AG04450 (cell line): ENCODE measurements around the gene PSMD1. TPM values are rescaled to one million over a fixed set of nuclear protein-coding genes. Genes with fewer than 3 reads are reported as not detected.

Experiments
- CTCF ChIA-PET: fragments of 300-600, 350-600 bp; formaldehyde crosslinking; extraction: SDS; loops from one replicate; lab custom pipeline; 2022; ENCODE audit warnings: antibody characterized with exemption, inconsistent platforms; lab: Charles Lee
- POLR2A ChIA-PET: fragments of 350-600 bp; formaldehyde crosslinking; extraction: SDS; loops from one replicate; lab custom pipeline; 2021; ENCODE audit warnings: antibody characterized with exemption, inconsistent platforms; lab: Yijun Ruan, JAX
- DNase-seq: peaks from one replicate; pipeline ENCODE4 v3.0.0-alpha.2; 2011; ENCODE audit warnings: low read depth, low spot score
- H3K27ac ChIP-seq: one replicate; pipeline ENCODE4 v1.5.1; 2012; ENCODE audit warnings: low read depth, low read length, control low read depth
- H3K27me3 ChIP-seq: one replicate; pipeline ENCODE4 v1.6.0; 2012; ENCODE audit warnings: low read length; ENCODE audit not compliant: control insufficient read depth, insufficient read depth
- H3K4me3 ChIP-seq: 2 replicates; pipeline ENCODE4 v1.5.1; 2011; ENCODE audit warnings: mild to moderate bottlenecking, low read depth, low read length, control low read depth
- H3K9me3 ChIP-seq: 2 replicates; pipeline ENCODE4 v1.5.1; 2012; ENCODE audit warnings: low read length; ENCODE audit not compliant: control insufficient read depth, insufficient read depth
- polyA plus RNA-seq: library from polyadenylated mRNA; depleted of rRNA; stranded (reverse); fragments of >200 nt; gene quantifications from 2 replicates; pipeline ENCODE4 v1.2.3, GENCODE V29; 2011
- TF ChIP-seq, protein P1 (sequence below): IDR thresholded peaks from 2 replicates; pipeline ENCODE4 v1.5.1; 2011; ENCODE audit warnings: low read depth, low read length, control low read depth, inconsistent platforms

Gene PSMD1
- polyA plus RNA-seq, 1 experiment, result 211 TPM

DNA sequence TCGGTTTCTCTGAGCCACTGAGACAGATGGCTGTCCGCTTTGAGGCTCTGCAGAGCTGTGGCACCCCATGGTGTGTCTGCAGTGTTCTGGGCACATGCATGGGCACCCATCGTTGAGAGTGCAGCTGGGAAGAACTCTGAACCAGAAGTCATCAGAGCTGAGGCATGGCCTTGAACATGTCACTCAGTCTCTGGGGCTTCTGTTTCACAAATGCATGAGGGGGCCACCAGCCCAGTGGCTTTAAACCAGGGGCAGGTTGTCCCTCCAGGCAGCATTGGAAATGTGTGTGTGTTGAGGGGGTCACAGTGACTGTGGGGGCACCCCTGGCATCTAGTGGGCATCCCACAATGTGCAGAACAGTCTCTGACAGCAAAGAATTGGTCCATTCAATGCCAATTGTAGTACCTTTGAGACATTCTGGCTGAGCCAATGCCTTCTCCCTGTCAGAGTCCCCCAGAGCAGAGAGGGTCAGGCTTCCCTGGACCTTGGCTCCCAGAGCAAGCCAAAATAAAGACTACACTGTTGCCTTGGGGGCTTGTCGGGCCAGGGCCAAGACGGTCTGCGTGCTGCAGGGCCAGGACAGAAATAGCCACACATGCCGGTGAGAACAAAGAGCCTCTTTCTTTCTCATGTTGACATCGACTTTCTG is 9.3 kb upstream of the PSMD1 start:
- no peak for DNase-seq
- no peak overlapping the region for H3K4me3 ChIP-seq
- no peak overlapping the region for H3K27ac ChIP-seq
- ChIA-PET CTCF (no interaction called here), POLR2A (no interaction called here)
- TF ChIP-seq, protein P1, sequence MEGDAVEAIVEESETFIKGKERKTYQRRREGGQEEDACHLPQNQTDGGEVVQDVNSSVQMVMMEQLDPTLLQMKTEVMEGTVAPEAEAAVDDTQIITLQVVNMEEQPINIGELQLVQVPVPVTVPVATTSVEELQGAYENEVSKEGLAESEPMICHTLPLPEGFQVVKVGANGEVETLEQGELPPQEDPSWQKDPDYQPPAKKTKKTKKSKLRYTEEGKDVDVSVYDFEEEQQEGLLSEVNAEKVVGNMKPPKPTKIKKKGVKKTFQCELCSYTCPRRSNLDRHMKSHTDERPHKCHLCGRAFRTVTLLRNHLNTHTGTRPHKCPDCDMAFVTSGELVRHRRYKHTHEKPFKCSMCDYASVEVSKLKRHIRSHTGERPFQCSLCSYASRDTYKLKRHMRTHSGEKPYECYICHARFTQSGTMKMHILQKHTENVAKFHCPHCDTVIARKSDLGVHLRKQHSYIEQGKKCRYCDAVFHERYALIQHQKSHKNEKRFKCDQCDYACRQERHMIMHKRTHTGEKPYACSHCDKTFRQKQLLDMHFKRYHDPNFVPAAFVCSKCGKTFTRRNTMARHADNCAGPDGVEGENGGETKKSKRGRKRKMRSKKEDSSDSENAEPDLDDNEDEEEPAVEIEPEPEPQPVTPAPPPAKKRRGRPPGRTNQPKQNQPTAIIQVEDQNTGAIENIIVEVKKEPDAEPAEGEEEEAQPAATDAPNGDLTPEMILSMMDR, result no peak
- H3K9me3 ChIP-seq, result no peaks in the 10 kb centered on the region
- peaks cover 34% of the 10 kb centered on the region for H3K27me3 ChIP-seq

DNA sequence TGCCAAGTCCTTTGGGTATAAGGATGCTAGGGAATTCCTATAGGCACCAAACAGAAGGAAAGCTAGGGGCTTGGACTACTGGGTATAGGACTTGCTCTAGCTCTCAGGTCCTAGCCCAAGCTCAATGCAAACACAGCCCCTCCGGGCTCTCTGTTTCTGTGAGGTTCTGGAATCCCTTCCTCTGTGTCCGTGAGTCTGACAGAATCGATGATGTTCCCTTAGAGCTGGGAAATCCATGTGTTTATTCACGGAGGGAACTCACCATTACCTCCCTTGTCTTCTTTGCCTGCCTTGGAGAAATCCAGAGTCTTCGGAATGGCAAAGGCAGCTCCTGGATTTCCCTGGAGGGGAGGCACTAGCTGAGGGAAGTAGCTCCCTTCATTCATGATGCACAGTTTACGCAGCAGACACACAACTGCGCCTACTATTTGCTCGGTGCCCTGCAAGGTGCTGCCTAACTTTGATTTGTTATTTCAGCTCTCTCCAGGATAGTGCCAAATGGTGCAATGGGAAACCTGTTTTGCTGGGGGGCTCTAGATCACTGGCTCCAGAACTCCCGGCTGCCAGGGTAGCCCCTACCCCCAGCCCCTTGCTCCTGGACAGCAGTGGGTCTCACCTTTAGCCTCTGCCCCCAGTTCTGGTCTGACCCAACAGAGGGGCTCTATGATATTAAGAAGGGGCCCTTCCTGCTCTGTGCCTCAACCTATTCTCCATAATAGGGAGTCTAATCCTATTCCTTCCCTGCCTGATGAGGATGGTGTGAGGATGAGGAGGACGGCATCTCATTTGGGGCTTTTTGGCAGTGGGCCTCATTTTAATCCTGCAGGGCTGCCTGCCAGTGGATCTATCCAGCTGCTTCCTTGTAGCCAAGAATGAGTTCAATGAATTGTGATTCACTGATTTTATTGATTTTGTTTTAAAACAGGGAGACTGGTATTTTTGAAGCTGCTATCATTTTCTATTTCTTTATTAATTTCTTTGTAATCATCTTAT is 8.4 kb upstream of the PSMD1 start:
- ChIA-PET POLR2A (no interaction called here), CTCF (interaction anchor here (0.8 kb wide), 1 partner anchor 224 kb away, joined by 4 read pairs; no protein-coding TSS in a partner anchor)
- TF ChIP-seq, protein P1, result no peak

DNA sequence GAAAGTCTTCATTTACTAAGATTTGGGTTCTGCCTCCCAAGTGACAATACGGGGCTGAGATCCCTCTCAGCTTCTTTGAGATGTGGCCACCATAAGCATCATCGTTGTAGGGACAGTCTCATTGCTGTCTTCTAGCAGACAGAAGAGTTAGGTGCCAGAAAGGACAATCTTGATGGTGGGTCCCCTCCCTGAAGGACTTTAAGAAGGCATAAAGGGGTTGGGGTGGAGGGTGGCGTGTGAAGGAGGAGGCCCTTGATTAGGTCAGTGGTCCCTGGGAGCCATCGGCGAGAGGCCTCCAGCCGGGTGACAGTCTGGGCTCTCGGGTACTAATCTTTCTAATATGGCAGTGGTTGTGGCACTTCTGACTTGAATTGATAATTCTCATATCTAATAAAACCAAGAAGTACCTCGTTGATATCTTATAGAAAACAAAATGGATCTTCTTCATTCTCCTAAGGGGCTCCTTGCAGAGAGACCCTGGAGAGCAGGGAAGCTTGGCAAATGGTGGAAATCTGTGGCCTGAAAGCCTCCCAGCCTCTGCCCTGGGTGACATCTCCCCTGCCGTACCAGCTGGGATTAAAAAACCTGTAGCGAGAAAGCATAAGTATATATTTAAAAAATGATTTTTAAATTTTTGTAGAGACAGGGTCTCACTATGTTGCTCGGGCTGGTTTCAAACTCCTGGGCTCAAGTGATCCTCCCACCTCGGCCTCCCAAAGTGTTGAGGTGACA is 7.2 kb upstream of the PSMD1 start:
- ChIA-PET CTCF (interaction anchor here (0.8 to 1.3 kb wide), 4 partner anchors 60 to 225 kb away, joined by 3 to 4 read pairs (median 3); no protein-coding TSS in a partner anchor), POLR2A (no interaction called here)
- Histone ChIP-seq H3K4me3 (no peak overlapping the region), H3K9me3 (no peaks in the 10 kb centered on the region; the same call in 1 of the 2 replicates), H3K27me3 (peaks cover 31% of the 10 kb centered on the region), H3K27ac (no peak overlapping the region)
- DNase-seq, result no peak
- TF ChIP-seq, protein P1, result no peak

More for the DNA sequence above, 8.4 kb upstream of the PSMD1 start:
- peaks cover 31% of the 10 kb centered on the region for H3K27me3 ChIP-seq
- H3K27ac ChIP-seq, result no peak overlapping the region
- no peaks in the 10 kb centered on the region; the same call in 1 of the 2 replicates for H3K9me3 ChIP-seq
- no peak for DNase-seq
- H3K4me3 ChIP-seq, result no peak overlapping the region

DNA sequence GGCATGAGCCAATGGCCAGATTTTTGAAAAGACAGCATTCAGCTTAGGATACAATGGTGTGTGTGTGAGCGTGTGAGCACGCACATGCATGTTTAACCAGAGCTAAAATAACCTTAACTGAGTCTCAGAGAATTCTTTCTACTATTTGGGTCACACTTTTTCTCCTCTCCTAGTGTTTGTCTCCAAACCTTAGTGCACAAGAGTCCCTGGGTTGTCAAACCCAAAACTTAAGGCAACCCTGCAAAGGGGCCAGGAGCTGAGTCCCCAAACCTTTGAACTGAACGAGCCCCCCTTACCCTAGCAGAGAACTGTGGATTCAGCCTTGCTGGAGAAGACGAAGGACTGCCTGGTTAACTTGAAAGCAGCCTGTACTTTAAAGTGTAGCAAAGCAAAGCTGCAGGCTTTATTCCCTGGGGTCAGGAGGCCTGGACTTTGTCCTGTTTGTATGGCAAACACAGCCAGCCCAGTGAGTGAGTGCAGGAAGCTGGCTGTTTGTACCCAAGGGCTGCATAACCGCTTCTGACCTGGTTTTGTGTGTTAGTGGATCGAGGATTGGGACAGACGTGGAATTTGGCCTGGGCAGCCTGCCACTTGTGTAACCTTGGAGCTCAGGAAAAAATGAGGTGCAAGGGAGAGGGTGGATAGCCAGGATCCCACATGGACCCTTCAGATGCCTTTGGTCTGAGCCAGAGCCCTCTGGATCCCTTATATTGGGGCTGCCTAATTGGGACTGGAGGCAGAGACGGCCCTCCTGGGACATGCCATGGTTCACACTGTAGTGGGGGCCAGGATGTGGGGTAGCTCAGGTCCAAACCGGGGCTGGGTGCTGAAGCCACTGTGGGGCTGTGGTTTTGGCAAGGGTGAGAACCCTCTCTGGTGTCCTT is 6.4 kb upstream of the PSMD1 start:
- peaks cover 31% of the 10 kb centered on the region for H3K27me3 ChIP-seq

More for the DNA sequence above, 6.4 kb upstream of the PSMD1 start:
- DNase-seq, result no peak
- CTCF ChIA-PET, result interaction anchor here (0.5 to 3.4 kb wide), 7 partner anchors 9 to 253 kb away, joined by 3 to 21 read pairs (median 4); no protein-coding TSS in a partner anchor
- H3K4me3 ChIP-seq, result no peak overlapping the region
- POLR2A ChIA-PET, result interaction anchor here (0.6 kb wide), 1 partner anchor 883 kb away, joined by 3 read pairs; no protein-coding TSS in a partner anchor
- no peak overlapping the region for H3K27ac ChIP-seq
- TF ChIP-seq, protein P1, result no peak
- H3K9me3 ChIP-seq, result no peaks in the 10 kb centered on the region; the same call in 1 of the 2 replicates
